ENCODE data around the gene CHST7.
"Not testable (repeated sequence)": the region's sequence is repeated elsewhere in the genome, so short reads cannot be mapped to it uniquely, and the experiment has no call there.

- not testable (repeated sequence) for TF ChIP-seq SP2 (IDR thresholded peaks at IDR 0.05; ENCODE audit: low read length); CTCF (IDR thresholded peaks at IDR 0.05; ENCODE audit: control extremely low read depth in 1 of 3, insufficient read depth in 1 of 3, low read depth in 1 of 3, low read length in 3 of 3); BACH1 (IDR thresholded peaks at IDR 0.05; ENCODE audit: low read length); KDM5A (IDR thresholded peaks at IDR 0.05; ENCODE audit: low read length); TAF7 (optimal IDR thresholded peaks at IDR 0.05; ENCODE audit: borderline replicate concordance, low read depth, low read length); RFX5 (IDR thresholded peaks at IDR 0.05; ENCODE audit: borderline replicate concordance, low read depth, low read length); SP4 (IDR thresholded peaks at IDR 0.05; ENCODE audit: low read length); EZH2 (IDR thresholded peaks at IDR 0.05; ENCODE audit: low read depth, low read length, severe bottlenecking)
Observed at GRCh38 chrX:46528640-46529039, 44.9 kb upstream of the CHST7 start.

Data from H1 (cell line).